K562 treated with DMSO at 1 percent for 48 hours (cell line): Measurements from ENCODE around the gene FOXJ3. TPM values are rescaled to one million over a fixed set of nuclear protein-coding genes. Genes with fewer than 3 reads are reported as not detected.

Experiments
- total RNA-seq: library from RNA; unstranded; fragments of 300-600 nt; gene quantifications from 2 replicates; pipeline ENCODE4 v1.2.3, GENCODE V29; 2022; ENCODE audit warnings: low replicate concordance; ENCODE audit errors: extremely low read depth

Gene FOXJ3
- not detected in 2 replicates for total RNA-seq

DNA sequence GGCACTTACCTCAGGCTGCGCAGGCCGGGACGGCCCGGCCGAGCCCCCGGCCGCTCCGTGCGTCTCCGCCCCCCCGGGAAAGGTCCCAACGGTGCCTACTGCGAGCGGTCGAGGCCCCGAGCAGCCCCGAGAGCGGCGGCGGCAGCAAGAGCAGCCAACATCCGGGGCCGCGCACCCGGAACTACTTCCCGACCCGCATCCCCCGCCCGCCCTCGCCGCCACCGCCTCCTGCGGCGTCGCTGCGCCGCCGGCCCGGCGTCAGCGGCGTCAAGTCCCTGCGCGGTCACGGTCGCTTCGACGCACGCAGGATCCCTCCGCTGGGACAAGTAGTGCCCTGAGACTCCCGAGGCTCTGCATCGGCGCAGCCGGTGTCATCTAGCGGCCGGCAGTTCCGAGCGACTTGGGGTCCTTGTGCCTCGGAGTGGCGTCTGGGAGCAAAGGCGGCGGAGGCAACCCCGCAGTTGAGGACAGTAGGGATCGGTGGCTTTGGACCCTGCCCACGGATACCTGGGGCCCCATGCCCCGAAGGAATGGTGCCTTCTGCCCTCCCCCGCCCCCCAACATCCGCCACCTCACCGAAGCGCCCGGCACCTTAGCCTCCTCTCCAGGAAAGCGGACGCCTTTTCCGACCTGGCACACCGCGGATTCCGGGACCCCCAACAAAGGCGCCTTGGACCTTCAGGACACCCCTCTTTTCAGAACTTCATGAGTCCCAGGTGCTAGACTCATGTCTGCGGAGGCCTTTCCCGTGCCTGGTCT, at the start of gene FOXJ3:
Gene FOXJ3, minus strand, starts transcription at position 186 of the 759 bp plus-strand sequence. CDS start 24,142 bp downstream, outside the sequence.

DNA sequence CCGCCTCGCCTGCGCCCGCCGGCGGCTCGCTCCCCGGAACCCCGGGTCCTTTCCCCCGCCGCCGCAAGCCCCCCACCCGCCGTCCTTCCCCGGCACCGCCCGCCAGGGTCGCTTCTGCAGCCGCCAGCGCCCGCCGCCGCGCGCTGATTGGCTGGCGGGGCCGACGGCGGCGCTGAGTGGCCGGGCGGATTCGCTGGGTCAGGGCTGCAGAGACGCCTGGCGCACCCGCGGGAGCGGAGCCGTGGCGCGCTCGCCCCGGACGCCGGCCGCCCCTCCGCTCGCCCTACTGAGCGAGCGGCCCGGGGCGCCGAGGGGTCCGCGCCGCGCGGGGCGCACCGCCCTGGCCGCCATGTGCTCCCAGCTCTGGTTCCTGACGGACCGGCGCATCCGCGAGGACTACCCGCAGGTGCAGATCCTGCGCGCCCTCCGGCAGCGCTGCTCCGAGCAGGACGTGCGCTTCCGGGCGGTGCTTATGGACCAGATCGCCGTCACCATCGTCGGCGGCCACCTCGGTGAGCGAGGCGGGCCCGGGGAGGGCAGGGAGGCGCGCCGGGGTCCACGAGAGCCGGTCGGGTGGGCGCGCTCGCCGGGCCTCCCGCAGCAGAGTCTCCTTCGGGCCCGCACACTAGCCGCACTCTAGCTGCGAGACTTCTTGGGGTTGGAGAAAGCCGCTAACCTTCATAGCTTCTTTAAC, 45.7 kb upstream of the FOXJ3 start, which contains the start of gene RIMKLA:
Gene RIMKLA, plus strand, starts transcription at position 207 of the 694 bp plus-strand sequence. Its CDS starts 143 bp downstream, at position 350.

DNA sequence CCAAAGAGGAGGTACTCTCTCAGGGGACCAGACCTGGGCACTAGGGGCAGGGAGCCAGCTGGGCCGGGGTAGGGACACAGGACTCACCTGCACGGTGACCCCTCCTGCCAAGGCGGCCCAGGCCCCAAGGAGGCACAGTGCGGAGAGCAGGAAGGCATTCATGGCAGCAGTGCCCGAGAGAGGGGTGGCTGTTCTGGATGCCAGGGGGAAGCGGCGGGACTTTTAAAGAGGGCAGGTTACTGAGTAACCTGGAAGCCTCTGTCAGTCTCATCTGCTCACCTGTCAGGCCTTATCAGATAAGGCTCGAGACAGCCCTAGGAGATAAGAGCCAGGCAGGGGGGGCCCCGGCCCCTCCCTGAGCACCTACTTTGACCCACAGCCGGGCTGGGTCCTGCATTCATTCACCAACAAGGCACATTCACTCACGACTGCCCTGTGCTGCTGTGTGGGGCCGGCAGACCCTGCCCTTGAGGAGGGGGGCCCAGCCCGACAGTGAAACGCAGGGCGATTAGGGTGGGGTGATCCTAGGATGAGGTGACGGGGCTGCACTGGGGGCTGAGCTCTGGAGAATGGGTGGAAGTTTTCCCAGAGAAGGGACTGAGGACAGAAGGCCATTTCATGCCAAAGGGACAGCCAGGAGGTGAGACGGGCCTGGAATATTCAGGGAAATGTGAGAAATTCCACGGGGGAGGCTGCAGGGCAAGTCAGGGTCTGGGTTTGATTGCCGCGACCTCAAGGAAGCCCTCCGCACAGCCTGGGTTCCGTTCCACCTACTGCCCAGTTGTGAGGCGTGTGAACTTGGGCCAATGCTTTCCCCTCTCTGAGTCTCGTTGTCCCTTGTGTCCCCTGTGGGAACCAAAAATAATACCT, 170.2 kb downstream of the FOXJ3 start, which contains the start of gene GUCA2A:
Gene GUCA2A, minus strand, starts transcription at position 195 of the 870 bp plus-strand sequence. Its CDS starts 33 bp downstream, at position 162.

DNA sequence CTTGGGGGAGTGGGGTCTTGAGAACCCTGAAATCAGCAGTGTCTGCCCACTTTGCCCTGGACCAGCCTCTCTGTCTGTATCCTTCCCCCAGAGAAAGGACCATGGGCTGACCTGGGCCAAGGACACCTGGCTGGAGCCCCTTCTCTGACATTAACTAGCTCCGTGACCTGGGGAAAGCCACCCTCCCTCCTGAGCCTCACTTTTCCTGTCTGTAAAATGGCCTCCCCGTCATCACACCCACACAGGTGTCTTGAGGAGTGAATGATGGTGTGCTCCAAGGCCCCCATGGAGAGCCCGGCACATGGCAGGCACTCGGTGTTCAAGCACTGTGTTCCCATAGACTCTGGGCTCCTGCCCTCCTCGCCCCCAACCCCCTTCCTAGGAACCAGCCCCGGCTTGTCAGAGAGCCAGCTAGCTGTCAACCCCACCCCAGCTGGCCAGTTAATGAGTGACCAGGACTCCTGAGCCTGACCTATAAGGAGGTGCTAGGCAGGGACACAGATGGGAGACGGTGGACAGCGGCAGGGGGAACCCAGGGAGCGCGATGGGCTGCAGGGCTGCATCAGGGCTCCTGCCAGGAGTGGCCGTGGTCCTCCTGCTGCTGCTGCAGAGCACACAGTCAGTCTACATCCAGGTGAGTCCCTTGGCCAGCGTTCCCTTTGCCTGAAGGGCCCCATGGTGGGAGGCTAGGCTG, 182.0 kb downstream of the FOXJ3 start, which contains the start of gene GUCA2B:
Gene GUCA2B, plus strand, starts transcription at position 504 of the 694 bp plus-strand sequence. Its CDS starts 41 bp downstream, at position 545.

Other genes with a start within 250 kb of the FOXJ3 start
- not detected in 2 replicates for gene GUCA2B, start 181.8 kb downstream of the FOXJ3 start, total RNA-seq
- gene GUCA2A, start 170.5 kb downstream of the FOXJ3 start, total RNA-seq: not detected in 2 replicates
- not detected in 2 replicates for gene RIMKLA, start 45.6 kb upstream of the FOXJ3 start, total RNA-seq
- gene ZMYND12, start 120.8 kb upstream of the FOXJ3 start, total RNA-seq: not detected in 2 replicates
- not detected in 2 replicates for gene PPCS, start 121.3 kb upstream of the FOXJ3 start, total RNA-seq
- gene CCDC30, start 128.1 kb upstream of the FOXJ3 start, total RNA-seq: not detected in 2 replicates